Colon (tissue), 2 donors: ENCODE data around the gene FAM186B.

Experiments used
- FAIRE-seq: peaks from 2 replicates; lab custom pipeline; 2012; peaks lifted over from hg19 to GRCh38; lab: Jason Lieb, UNC
- donor health status: control.
- donor health status: control.

The FAM186B gene

DNA sequence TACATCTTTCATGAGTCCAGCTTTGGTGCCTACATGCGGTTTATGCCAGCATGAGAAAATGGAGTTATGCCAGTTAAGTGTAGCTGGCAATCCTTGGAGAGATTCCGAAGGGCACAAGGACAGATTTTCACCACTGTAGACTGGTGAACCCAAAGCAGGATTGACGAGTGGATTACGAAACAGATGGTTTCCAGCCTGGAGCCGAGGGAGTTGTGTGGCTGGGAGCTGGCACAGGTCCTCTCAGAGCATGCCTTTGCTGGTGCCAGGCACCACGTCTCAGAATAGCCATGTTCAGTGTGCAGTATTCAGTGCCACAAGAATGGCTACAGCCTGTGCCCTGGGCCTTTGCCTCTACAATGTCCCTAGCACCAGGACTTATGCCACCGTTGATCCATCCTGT is 53.4 kb downstream of the FAM186B start:
- FAIRE-seq: no peak

DNA sequence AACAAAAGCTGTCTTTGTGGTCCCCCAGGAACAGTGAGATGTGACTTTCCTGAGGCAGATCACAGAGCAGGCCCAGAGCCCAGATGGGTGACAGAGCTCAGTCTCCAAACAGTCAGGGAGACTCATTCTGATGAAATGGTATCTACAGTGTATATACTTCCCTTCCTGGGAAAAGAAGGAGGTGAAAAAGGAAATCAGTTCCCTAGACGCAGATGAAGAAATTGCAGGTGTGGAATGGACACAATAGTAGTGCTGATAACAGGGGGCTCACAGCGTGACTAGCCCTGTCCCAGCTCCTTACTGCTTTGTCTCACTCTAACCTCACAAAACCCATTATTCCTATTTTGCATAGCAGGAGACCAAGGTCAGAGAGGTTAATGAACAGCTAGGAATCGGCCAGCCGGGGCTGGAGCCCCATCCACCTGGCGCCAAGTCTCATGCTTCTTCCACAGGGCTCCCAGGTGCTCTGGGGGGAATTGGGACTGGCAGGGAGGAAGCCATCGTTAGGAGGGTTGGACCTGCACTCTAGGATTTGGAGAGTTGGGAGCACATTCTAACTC is 54.7 kb downstream of the FAM186B start:
- no peak for FAIRE-seq

DNA sequence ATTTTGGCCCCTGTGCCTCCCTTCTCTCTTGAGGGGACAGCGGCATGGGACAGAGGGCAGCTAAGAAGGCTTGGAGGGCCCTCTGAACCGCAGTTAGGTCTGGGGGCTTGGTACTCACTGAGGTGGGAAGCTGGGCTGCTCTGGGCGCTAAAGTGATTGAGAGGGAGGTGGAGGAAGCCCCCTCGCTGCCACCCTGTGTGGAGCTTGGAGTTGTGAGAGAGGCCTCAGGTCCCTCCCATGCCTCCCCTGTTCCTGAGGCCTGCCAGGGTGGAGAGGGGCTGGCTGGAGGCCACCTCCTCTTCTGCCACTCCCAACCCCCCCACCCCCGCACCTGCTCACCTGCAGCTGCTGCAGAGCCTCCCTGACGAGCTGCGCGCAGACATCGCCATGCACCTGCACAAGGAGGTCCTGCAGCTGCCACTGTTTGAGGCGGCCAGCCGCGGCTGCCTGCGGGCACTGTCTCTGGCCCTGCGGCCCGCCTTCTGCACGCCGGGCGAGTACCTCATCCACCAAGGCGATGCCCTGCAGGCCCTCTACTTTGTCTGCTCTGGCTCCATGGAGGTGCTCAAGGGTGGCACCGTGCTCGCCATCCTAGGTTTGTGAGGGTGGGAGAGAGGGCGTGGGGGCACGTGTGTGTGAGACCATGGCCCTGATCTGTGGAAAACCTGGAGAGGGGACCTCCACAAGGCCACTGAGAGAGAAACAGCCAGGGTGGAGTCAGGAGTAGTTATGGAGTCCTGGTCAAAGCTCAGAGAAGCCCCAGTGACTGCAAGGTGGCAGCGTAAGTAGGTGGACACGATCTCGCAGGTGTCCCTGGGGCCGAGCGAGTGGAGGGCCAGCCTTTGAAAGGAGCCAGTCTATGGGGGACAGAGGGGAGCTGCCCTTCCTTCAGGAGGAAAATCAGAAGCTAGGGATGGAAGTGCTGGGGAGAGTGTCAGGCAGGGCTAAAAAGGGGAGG is 55.4 kb downstream of the FAM186B start:
- no peak for FAIRE-seq

DNA sequence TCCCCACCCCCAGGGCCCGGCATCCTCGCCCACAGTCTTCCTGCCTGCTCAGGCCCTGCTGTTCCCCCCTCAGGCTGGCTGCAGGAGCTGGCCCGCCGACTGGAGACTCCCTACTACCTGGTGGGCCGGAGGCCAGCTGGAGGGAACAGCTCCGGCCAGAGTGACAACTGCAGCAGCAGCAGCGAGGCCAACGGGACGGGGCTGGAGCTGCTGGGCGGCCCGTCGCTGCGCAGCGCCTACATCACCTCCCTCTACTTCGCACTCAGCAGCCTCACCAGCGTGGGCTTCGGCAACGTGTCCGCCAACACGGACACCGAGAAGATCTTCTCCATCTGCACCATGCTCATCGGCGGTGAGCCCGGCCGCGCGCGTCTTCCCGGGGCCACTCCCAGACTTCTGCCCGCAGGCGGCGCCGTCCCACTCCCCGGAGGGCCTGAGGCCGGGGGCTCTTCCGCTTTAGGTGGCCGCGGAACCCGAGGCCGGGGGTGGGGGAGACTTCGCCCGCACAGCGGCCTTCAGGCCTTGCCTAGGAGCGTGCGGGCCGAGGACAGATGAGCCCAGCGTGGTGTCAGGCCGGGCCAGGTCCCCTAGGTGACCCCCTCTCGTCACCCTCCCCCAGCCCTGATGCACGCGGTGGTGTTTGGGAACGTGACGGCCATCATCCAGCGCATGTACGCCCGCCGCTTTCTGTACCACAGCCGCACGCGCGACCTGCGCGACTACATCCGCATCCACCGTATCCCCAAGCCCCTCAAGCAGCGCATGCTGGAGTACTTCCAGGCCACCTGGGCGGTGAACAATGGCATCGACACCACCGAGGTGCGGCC is 56.4 kb downstream of the FAM186B start:
- no peak for FAIRE-seq

DNA sequence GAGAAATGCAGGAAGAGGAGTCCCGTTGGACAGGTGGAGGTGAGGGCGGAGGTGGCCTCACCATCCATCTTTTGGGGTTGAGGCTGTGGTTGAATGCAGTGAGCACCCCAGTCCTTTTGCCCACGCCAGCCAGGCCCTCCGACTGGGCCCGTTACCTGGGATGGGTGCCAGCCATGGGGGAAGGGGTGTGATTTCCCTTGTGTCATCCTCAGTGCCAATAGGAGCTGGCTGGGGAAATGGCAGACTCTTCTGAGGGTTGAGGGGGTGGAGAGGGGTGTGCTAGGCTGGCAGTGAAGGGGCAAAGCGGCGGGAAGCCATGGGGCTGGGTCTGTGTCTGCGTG is 57.0 kb downstream of the FAM186B start:
- no peak for FAIRE-seq

DNA sequence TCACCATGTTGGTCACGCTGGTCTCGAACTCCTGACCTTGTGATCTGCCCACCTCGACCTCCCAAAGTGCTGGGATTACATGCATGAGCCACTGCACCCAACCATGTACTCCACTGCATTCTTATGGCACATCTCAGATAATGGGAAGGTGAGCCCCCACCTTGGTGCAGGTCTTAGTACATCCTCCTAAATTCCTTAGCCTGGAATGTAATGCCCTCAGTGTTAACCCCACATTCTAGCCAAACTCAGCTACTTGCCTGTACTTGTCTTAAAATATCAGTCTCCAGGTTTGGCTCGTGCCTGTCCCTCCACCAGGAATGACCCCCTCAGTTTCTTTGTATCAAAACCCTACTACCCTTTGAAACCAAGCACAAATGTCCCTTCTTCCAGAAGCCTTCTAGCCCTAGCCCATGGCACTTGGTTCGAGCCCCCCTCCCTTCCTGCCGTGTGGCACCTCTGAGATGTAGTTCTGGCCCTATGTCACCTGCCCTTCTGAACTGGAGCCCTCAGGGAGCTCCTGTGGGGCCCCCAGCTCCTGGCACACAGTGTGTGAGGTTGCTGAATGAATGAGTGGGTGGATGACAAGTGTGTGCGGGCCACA is 58.2 kb downstream of the FAM186B start:
- FAIRE-seq: no peak

DNA sequence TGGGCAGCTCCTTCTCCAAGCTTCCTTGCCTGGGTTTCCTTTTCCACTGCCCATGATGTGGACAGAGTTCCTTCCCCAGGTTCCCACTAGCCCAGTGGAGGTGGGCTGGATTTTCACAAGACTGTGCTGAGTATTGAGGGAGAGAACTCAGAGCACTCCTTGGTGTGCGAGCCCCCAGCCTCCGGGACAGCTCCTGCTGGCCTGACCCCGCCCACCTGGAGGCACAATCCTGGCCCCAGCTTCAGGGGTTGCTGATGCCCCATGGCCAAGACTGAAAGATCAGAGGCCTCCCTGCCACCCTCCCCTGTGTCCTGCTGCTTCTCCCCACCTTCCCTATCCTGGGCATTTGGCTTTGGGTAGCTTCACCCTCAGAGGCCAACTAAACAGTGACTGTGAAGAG is 59.0 kb downstream of the FAM186B start:
- no peak for FAIRE-seq

DNA sequence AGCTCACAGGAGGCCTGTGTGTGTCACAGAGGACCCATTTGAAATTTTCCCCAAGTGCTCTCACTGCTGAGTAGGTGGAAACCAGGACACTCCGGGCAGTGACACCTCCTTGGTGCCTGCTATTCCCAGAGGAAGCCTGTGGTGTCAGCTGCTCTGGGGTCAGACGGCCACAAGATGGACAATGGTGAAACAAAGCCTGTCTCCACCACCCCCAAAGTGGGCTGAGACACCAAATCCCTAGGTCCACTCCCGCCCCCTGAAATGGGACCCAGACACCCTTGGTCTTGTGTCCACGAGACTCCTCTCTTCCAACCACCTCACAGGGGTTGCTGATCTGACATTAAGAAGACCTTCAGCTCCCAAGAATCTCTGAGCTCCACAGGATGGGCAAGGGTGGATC is 59.6 kb downstream of the FAM186B start:
- no peak for FAIRE-seq

DNA sequence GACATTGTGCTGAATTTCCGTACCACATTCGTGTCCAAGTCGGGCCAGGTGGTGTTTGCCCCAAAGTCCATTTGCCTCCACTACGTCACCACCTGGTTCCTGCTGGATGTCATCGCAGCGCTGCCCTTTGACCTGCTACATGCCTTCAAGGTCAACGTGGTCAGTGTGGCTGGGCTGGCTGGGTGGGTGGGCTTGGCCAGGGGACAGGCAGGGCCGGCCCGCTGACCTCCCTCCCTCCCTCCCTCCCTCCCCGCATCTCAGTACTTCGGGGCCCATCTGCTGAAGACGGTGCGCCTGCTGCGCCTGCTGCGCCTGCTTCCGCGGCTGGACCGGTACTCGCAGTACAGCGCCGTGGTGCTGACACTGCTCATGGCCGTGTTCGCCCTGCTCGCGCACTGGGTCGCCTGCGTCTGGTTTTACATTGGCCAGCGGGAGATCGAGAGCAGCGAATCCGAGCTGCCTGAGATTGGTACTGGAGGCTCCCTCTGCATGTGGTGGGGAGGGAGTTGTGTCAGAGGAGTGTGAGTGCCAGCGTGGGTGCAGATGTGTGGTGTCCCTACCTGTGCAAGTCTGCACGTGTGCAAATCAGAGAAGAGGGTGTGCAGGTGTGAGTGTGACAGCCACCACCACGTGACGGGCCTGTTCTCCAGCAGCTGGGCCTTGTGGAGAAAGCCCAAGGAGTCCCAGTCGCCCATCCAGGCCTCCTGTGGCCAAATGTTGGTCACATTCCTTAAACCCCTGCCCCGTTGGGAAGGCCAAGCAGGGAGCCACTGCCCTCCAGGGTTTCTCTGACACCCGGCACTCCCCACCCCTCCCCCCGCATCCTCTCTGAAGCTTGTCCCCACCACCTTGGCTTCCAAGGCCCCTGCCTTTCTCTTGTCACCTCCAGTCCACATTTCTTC is 61.3 kb downstream of the FAM186B start:
- FAIRE-seq: no peak

DNA sequence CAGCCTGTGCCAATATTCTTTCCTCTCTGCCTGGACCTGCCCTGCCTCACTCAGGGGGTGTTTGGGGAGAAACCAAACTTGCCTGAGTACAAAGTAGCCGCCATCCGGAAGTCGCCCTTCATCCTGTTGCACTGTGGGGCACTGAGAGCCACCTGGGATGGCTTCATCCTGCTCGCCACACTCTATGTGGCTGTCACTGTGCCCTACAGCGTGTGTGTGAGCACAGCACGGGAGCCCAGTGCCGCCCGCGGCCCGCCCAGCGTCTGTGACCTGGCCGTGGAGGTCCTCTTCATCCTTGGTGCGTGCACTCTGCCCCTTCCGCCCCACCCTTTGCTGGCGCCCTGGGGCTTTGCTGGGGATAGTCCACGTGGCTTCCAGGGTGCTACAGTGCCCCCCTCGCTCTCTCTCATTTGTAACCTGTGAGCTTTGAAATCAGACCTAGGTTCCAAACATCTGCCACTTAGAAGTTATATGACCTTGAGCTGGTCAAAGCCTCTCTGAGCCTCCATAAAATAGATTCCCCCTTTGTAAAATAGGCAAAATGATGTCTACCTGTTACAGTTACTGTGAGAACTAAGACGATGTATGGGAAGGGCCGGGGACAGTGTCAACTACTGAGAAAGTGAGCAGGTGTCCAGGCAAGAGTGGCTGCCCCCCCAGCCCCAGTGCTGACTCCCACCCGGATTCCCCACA is 62.1 kb downstream of the FAM186B start:
- no peak for FAIRE-seq

DNA sequence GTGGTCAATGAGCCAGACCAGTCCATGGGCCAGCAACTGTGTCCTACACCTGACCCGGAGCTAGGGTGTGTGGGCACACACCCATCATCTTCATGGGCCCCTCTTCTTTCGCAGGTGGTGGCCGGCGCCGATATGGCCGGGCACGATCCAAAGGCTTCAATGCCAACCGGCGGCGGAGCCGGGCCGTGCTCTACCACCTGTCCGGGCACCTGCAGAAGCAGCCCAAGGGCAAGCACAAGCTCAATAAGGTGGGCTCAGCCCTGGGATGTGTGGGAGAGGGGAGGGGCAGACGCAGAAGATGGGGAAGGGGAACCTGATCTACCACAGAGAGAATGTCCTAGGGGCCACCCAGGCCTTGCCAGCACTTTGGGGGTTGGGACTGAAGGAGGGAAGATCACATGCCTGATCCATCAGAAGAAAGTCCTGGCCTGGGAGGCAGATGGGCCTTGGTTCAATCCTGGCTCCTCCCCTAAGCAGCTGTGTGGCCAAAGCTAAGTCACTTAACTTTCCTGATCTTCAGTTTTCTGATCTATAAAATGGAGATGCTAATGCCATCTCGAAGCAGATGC is 62.8 kb downstream of the FAM186B start:
- FAIRE-seq: no peak

DNA sequence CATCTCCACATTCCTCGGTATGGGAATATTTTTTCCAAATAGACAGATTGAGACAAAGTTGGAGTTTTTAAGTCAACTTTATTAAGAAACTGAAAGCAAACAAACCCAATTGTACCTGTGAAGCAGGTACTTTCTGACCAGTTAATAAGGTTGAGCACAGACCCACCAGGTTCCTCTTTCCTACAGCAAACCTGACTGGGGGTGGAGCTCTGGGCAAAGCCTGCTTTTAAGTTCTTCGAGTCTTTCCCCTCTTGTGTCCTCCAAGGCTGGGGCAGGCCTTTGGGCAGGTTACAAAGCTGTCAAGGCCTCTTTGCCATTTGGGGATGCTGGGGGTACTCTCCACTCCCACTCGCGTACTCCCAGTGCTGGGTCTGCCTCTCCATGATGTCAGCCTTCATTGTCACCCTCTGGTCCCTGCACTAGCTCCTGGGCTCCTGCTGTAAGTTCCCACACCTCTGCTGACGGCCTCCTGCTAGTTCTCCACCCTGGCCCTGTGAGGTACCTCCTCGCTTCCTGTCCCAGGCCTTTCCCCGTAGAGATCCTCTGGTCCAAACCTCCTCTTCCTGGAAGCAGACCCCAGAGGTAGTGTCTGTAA is 63.4 kb downstream of the FAM186B start:
- FAIRE-seq: no peak

DNA sequence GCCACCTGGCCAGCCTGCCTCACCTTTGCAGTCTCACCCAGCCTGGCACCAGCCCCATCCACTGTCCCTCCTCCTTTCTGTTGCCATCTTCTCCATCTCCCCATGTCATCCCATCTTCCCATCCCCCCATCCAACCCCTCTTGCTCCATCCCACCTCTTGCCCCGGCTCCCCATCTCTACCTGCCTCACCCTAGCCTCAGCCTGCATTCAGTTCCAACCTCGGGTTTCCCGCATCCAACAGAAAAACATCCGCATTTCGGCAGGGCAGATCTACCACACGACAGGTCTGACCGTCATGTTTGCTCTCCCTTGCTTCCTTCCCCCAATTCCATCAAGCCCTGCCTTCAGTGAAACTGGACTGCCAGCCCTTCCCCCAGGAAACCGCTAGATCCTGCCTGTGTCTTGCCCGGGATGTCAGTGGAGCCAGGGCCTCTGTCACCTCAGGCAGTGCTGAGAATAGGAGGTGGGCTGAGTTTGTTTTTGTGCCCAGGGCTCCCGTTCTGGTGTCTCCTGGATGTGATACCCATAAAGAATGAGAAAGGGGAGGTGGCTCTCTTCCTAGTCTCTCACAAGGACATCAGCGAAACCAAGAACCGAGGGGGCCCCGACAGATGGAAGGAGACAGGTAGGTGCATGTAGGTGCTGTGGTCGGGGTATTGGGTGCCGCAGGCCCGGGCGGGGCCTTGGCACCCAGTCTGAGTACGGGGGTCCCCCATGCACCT is 64.1 kb downstream of the FAM186B start:
- FAIRE-seq: no peak

DNA sequence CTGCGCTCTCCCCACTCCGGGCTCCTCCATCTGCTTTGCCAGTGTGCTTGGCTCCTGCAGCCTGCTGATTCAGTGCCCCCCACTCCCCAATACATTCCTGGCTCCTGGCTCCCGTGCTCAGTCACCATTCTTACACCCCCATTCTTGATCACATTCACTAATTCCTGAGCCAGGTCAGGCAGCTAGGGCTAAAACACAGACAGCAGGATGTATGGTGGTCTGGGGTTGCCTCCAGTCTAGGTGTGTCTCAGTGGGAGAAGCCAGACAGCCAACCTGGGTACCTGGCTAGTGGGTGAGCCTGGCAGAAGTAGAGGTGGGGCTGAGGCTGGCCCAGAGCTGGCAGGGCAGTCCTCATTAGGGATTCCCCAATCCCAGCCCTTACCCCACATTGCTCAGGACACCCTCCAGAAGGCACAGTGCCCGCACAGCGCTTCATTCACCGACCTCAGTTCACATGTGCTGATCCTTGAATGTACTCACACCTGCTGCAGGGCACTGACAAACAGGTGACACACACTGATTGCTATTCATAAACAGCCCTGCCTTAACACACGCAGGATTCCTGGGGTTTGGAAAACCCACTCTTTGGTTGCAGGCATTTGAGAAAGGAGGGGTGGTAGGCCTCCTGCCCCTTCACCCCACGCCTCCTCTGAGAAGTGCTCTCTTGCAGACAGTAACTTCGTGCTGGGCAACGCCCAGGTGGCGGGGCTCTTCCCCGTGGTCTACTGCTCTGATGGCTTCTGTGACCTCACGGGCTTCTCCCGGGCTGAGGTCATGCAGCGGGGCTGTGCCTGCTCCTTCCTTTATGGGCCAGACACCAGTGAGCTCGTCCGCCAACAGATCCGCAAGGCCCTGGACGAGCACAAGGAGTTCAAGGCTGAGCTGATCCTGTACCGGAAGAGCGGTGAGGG is 65.0 kb downstream of the FAM186B start:
- FAIRE-seq: no peak

DNA sequence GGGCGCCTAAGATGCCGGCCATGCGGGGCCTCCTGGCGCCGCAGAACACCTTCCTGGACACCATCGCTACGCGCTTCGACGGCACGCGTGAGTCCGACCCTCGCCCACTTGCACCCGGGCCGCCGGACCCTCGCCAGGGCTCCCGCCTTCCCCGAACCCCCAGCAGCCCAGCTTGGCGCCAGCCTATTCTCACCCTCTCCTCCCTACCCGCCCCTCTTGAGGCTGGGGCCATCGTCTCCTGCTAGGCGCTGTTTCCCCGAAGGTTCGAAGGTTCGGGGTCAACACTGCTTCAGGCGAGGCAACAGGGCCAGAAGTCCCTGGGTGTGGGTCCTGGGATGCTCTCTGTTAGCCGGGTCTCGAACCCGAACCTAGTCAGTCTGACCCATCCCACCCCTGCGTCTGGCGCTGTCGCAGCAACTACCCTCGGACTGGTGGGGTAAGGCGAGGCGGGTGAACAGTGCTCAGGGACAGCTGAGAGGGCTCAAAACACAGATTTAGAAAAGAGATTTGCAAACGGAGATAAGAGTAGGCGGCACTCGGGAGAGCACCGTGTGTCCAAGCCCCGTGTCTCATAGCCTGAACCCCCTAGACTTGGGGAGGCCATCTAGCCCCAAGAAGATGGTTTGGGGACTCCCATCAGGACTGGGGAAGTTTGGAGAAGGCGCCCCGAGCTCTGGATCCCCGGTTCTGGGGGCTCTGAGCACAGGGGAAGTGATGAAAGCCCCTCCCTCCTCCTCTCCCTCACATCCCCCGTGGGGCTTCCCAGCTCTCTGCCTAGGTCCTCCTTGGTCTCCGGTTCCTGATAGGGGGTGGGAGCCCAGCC is 65.8 kb downstream of the FAM186B start:
- no peak for FAIRE-seq

DNA sequence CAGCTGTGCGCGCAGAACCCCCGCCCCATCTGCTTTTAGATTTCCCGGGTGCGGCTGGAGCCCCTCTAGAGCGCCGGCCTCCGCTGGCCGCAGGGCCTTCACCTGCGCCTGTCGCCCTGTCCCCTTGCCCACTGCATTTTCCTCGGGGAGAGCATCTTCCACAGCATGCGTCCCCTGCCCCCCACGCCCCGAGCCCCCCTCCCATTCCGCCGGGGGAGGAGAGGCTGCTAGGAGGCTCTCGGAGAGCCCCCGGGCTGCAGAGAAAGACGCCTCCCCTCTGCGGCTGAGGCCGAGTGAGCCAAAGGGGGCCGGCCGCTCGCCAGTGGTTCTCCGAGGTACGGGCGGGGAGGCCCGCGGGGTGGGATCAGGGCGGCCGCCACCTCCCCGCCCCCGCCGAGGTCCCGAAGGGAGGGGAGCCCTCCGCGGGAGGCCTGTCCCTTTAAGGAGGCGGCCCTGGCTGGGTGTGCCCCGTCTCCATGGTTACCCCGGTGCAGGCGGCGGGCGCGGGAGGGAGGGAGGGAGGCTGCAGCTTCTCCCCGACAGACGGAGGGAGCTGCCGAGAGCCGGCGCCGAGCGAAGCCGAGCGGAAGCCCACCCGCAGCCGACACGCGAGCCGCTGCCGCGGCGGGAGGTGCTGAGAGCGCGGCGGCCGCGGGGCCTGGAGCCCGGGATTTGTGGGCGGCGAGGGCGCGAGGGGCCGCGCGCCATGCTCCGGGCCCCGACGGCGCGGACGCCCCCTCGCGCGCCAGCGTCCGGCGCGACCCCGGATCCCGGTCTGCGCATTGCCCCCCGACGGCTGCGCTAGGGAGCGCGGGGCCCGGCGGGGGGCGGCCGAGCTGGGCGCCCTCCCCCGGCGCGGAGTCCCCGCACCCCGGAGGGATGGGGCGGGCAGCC is 66.7 kb downstream of the FAM186B start, which contains the start of gene KCNH3:
Gene KCNH3 (plus strand): TSS at position 521 of the 894 bp plus-strand sequence. CDS start 387 bp downstream, outside the sequence.
- FAIRE-seq: no peak
